Kidney capillary endothelial cell (primary cell): ENCODE measurements around the gene TRAF2.

Experiments used
- DNase-seq: peaks from one replicate; pipeline ENCODE4 v3.0.0-alpha.2; 2018; ENCODE audit warnings: low spot score

The TRAF2 gene

DNA sequence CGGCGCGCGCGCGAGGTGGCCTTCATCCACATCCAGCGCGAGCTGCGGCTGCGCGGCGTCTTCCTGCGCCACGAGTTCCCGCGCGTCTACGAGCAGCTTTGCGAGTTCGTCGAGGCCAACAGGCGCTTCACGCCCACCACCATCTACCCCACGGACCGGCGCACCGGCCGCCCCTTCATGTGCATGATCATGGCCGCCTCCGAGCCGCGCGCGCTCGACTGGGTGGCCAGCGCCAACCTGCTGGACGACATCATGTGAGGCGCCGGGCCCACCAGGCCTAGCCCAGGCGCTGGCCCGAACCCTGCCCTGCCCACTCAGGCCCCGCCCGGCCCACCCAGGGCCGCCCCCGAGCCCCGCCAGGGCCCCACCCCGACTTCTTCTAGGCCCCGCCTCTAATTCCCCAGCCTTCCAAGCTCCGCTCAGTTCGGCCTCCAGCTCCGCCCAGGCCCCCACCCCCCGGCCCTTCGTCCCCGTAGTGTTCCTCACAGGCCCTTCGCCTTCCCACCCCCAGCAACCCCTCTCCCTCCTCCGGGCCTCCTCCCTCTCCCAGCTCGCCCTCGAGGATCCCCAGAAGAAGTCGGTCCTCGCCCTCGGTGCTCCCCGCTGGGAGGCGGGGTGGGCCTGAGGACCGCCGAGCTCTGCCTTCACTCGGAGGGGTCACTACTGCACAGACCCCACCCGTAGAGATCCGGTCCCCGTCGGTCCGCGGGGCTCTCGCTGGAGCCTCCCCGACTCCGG, 39.1 kb upstream of the TRAF2 start:
- no peak for DNase-seq

DNA sequence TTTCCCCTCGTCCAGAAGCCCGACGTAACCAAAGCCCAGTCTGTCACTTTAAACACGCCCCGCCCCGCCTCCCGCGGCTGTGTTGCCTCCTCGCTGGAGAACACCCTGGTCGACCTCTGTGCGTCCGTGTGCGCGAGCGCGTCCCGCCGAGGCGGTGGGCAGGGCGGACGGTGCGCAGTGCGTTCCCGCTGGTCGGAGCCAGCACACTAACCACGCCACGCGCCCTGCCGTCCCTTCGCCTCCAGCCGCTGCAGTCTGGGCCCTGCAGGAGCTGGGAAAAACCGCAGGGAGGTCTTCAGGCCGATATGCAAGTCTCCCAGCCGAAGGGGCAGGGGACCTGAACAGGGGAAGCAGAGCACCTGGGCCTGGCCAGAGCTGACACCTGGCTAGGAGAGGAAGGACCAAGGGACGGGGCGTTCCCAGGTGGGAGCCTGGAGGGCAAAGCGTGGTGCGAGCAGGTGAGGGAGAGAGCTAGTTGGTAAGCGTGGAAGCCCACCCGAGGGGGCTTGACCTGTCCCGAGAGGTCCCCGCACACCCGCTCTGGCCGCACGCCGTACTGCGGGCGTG, 38.4 kb upstream of the TRAF2 start:
- DNase-seq: peak; percentile 31

DNA sequence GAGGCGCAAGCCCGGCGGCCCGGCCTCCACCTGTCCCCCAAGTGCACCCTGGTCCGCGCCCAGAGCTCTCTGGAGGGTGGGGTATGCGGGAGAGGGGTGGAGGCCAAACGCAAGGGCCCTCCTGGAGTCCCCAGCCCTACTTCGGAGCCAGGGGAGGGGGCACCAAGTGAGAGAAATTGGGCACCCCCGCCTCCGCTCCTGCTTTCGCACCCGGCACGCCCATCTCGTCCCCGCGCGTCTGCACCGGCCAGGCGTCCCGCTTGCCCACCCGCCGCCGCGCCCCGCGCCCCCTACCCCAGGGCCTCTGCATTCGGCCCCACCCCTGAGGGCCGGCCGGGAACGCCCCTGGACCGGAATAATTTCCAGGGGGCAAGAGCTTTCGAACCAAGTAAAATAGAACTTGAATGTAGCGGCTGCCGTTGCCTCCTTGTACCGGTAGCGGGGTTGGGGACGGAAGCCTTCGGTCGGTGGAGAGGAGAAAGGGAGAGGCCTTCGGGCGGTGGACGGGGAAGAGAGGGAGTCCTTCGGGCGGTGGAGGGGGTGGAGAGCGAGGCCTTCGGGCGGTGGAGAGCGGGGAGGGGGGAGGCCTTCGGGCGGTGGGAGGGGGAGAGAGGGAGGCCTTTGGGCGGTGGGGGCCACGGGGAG, 37.8 kb upstream of the TRAF2 start:
- DNase-seq: no peak

DNA sequence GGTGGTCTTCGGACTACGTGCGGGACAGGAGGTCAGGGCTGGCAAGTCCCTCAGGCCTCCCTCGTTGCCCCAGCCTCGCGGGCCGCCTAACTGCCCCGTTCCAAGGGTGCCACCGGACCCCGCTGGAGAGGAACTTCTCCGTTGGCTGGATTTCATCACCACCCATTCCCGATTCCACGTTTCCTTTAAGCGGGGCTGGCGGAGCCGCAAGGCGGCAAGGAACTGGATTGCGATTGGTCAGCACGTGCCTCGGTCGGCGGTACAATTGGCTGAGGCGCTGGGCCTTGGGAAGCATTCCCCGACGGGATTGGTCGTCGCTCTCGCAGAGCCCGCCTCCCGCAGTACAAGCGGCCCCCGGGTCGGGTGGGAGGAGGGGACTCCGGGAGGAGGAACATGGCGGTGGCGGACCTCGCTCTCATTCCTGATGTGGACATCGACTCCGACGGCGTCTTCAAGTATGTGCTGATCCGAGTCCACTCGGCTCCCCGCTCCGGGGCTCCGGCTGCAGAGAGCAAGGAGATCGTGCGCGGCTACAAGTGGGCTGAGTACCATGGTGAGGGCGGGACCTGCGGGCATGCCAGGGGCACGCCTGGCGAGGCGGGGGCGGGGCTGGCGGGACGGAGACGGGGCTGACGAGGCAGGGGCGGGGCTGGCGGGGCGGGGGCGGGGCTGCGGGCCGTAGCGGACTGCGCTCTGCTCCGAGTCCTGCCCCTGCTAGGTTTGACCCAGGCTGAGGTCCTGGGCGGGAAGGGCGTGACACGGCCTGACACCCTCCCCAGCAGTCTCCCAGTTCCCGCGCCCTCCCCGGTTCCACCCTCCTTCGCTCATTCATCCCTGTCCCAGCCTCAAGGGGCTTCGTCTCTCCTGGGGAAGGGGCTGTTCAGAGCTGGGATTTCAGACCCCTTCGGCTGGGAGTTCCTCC, 37.0 kb upstream of the TRAF2 start, which contains the start of gene PHPT1:
PHPT1 (plus strand) TSS at position 372 of the 922 bp plus-strand sequence; CDS start at position 394, 22 bp downstream.
- peak; percentile 94 for DNase-seq

DNA sequence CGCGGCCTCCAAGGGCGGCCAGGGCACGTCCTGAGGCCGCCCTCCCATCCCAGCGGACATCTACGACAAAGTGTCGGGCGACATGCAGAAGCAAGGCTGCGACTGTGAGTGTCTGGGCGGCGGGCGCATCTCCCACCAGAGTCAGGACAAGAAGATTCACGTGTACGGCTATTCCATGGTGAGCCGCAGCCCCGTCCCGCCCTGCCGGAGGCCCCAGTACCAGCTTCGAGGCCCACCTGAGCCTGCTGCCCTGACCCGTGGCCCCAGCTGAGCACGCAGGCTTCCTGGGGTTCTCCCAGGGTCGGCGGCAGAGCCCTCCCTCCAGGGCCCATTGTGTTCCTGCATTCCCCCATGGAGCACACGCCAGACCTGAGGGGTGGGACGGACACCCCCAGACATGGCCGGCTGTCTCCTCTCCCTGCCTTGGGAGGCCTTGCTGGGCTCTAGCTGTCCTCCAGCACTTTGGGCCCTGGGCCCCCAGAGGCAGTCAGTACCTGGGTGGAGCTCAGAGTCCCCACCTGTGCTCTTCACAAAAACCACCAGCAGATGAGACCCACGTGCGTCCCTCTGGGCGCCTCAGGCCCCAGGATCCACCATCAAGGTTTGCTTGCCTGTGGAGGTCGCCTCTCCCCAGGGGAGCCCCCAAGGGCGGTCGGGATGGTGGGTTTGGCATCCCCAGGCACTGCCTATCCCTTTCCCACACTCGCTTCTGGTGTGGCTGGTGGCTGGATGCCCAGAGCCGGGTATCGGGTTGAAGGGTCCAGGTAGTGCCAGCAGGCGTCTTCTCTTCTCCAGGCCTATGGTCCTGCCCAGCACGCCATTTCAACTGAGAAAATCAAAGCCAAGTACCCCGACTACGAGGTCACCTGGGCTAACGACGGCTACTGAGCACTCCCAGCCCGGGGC, 36.1 kb upstream of the TRAF2 start:
- no peak for DNase-seq

DNA sequence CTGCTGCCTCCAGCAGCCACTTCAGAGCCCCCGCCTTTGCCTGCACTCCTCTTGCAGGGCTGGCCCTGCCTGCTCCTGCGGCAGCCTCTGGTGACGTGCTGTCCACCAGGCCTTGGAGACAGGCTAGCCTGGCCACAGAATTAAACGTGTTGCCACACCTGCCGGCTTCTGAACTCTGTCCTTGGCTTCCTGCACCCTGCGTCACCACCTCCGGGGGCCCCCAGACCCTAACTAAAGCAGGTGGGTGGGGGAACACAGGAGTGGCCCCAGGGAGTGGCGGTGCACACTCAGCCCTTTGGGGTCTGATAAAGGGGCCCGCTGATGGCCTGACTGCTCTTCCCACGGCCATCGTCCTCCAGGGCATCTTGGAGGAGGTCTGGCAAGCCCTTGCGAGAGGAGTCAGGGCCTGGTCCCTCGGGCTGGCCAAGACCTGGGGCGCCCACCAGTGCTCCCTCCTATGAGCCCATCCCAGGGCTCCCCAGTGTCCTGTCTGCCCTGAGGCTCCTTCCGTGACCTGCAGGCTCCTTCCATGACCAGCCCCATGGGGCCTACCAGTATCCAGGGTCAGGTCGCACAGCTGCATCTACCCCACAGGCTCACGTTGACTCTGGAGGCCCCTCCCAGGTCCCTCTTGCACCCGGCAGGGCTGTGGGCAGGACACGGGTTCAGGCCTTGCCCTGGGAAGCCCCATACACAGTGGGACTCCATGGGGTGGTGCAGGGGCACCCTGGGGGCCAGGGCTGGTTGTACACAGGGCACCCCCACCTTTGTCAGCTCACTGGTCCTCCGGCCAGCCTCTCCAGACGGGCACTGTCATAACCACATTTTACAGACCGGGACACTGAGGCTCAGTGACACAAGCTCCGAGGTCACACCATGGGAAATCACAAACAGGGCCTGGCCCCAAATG, 35.2 kb upstream of the TRAF2 start:
- DNase-seq: no peak

DNA sequence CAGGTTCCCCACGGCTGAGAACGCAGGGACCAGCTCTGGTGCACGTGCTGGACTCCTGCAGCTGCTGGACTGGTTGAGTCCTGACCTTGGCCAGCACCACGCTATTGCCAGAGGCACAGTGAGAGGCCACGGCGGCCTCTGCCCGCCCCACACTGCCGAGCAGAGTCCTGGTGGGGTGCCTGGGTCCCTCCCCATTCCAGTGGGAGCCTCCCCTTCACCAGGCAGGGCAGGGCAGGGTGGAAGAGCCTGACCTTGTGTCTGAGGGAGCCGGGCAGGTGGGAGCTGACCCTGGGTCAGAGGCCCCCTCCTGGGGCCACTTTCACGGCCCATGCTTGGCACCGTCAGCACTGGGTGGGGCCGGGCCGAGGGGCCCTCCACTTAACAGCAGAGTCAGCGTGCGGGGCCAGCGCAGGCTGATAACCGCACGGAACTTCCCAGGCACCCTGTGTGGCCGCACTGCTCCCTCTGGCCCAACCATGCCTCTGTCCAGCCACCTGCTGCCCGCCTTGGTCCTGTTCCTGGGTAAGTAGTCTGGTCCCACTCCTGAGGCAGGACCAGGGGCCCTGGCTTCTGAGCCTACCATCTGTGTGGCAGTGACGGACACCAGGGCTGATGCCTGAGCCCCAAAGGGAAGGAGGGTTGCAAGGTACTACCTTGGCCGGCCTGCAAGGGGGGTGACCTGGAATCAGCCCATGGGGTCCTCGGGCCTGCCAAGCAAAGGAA, 34.2 kb upstream of the TRAF2 start, which contains the start of gene MAMDC4:
MAMDC4 (plus strand) TSS at position 406 of the 723 bp plus-strand sequence; CDS start at position 477, 71 bp downstream.
- no peak for DNase-seq

DNA sequence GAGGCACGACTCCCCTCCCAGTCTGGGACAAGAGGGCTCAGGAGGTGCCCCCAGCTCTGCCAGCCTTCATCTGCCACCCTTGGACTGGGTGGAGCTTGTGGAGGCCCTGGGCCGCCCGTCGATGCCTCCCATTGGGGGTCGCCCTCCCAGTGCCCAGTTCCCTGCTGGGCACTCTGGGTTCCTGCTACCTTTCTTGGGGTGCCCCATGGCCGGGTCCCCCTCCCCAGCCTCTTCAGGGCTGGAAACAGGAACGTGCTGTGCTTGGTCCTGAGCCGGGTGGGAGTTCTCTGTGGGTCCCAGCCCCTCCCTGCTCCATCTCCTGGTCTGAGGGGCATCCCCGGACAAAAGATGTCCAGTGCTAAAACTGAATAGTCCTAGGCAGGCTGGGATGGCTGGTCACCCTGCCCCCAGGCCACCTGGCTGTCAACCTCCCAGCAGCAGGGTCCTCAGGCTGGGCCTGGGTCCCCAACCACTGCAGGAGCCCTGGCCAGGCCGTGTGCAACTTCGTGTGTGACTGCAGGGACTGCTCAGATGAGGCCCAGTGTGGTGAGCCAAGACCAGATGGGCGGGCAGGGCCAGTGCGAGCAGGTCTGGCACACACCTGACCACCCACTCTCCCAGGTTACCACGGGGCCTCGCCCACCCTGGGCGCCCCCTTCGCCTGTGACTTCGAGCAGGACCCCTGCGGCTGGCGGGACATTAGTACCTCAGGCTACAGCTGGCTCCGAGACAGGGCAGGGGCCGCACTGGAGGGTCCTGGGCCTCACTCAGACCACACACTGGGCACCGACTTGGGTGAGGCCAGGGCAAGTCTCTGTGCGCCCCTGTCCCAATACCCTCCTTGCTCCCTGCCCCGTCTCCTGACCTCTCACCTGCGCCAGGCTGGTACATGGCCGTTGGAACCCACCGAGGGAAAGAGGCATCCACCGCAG, 33.4 kb upstream of the TRAF2 start:
- DNase-seq: no peak

DNA sequence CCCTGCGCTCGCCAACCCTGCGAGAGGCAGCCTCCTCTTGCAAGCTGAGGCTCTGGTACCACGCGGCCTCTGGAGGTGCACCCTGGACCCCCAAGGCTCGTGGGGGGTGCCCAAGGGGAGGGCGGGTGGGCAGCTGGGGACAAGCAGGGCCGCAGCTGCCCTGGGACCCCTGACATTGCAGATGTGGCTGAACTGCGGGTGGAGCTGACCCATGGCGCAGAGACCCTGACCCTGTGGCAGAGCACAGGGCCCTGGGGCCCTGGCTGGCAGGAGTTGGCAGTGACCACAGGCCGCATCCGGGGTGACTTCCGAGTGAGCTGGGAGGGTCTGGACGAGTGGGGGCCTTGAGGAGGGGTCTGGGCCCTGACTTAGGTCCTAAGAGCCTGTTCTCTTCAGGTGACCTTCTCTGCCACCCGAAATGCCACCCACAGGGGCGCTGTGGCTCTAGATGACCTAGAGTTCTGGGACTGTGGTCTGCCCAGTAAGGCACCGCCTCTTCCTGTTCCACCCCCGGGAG, 32.7 kb upstream of the TRAF2 start:
- DNase-seq: no peak

DNA sequence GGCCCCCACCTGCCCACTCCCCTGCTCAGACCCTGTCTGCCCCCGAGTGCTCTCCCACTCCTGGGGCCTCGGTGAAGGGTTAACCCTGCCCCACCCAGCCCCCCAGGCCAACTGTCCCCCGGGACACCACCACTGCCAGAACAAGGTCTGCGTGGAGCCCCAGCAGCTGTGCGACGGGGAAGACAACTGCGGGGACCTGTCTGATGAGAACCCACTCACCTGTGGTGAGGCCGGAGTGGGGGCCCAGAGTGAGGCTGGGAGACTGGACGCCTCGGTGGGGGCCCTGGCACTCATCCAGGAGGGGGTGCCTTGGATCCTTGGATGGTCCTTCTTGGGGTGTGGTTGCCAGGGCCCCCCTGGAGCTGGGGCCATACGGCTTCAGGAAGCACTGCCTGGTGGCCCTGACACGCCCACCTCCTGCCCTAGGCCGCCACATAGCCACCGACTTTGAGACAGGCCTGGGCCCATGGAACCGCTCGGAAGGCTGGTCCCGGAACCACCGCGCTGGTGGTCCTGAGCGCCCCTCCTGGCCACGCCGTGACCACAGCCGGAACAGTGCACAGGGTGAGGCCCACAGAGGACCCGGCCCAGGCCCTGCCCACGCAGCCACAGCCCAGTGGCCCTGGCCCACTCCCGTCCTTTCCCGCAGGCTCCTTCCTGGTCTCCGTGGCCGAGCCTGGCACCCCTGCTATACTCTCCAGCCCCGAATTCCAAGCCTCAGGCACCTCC, 32.0 kb upstream of the TRAF2 start:
- no peak for DNase-seq

DNA sequence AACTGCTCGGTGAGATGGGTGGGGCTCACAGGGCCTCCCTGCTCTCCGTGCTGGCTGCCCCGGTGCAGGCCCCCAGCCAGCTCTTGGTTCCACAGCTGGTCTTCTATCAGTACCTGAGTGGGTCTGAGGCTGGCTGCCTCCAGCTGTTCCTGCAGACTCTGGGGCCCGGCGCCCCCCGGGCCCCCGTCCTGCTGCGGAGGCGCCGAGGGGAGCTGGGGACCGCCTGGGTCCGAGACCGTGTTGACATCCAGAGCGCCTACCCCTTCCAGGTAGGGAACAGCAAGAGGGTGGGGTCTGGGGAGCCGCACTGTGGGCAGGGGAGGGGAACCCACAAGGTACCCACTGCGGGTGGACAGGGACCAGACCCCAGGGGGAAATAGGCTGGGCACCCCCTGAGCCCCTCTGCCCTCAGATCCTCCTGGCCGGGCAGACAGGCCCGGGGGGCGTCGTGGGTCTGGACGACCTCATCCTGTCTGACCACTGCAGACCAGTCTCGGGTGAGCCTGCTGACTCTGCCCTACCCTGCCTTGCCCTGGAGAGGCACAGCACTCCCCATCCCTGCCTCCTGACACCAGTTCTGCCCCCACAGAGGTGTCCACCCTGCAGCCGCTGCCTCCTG, 31.4 kb upstream of the TRAF2 start:
- DNase-seq: no peak

DNA sequence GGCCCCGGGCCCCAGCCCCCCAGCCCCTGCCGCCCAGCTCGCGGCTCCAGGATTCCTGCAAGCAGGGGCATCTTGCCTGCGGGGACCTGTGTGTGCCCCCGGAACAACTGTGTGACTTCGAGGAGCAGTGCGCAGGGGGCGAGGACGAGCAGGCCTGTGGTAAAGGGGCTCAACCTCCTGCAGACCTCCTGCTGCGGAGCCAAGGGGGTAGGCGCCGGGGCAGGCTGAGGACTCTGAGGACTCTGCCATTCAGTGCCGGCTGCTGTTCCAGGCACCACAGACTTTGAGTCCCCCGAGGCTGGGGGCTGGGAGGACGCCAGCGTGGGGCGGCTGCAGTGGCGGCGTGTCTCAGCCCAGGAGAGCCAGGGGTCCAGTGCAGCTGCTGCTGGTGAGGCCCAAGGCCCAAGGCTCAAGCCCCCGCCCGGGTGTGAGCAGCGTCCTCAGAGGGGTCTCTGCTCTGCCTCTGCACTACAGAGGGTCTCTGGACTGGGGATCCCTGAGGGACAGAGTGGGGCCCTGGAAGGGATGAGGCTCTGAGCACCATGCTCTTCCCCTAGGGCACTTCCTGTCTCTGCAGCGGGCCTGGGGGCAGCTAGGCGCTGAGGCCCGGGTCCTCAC, 30.7 kb upstream of the TRAF2 start:
- no peak for DNase-seq

DNA sequence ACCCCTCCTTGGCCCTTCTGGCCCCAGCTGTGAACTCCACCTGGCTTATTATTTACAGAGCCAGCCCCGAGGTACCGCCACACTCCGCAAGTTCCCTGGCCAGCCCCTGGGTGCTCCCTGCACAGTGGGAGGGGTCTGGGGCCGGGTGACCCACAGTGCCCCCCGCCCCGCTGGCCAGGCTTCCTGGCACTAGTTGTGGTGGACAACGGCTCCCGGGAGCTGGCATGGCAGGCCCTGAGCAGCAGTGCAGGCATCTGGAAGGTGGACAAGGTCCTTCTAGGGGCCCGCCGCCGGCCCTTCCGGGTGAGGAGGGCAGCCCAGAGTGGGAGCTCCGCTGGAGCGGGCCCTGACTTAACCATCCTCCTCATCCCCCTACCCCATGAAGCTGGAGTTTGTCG, 30.2 kb upstream of the TRAF2 start:
- no peak for DNase-seq

DNA sequence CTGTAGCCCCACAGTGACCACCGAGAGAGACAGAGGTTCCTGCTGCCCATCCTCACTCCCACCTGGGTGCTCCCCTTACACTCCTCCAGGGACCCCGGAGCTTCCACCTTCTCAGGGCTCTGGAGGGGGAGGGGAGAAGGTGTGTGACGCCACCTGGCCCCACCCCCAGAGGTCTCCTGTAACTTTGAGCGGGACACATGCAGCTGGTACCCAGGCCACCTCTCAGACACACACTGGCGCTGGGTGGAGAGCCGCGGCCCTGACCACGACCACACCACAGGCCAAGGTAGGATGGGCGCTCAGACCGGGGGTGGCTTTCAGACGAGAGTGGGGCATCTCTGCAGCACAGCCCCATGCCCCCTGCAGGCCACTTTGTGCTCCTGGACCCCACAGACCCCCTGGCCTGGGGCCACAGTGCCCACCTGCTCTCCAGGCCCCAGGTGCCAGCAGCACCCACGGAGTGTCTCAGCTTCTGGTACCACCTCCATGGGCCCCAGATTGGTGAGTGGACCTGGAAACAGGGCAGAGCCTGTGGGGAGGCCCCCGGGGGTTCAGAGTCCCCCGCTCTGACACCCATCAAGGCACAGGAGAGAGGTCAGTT, 29.7 kb upstream of the TRAF2 start:
- DNase-seq: no peak

DNA sequence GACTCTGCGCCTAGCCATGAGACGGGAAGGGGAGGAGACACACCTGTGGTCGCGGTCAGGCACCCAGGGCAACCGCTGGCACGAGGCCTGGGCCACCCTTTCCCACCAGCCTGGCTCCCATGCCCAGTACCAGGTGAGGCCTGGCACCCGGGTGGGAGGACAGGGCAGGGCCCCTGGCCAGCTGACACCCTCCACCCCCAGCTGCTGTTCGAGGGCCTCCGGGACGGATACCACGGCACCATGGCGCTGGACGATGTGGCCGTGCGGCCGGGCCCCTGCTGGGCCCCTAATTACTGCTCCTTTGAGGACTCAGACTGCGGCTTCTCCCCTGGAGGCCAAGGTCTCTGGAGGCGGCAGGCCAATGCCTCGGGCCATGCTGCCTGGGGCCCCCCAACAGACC, 29.1 kb upstream of the TRAF2 start:
- DNase-seq: no peak
